Calu3 (cell line): ENCODE data around the gene NEXN. TPM values are rescaled to one million over a fixed set of nuclear protein-coding genes. Genes with fewer than 3 reads are reported as not detected.

Experiments
- BruUV-seq: library from RNA; stranded (reverse); fragments of 400-500 nt; replicated peaks from 2 replicates; lab custom pipeline; 2021; lab: Mats Ljungman, UMichigan
- CTCF ChIA-PET: fragments of 300-600 bp; sonication (Branson Sonifier 250); formaldehyde crosslinking; loops from one replicate; lab custom pipeline; 2022; ENCODE audit warnings: antibody characterized with exemption; lab: Charles Lee
- DNase-seq: peaks from one replicate; pipeline ENCODE4 v3.0.0; 2022
- H3K27ac Mint-ChIP-seq: one replicate; pipeline ENCODE4 v1.8.0; 2022; ENCODE audit warnings: mixed read lengths; ENCODE audit not compliant: unreplicated experiment
- H3K27me3 Mint-ChIP-seq: one replicate; pipeline ENCODE4 v1.8.0; 2022; ENCODE audit warnings: mixed read lengths; ENCODE audit not compliant: unreplicated experiment
- H3K36me3 Mint-ChIP-seq: one replicate; pipeline ENCODE4 v1.8.0; 2022; ENCODE audit warnings: mild to moderate bottlenecking, moderate library complexity, mixed read lengths; ENCODE audit not compliant: insufficient read depth, unreplicated experiment
- H3K4me1 Mint-ChIP-seq: one replicate; pipeline ENCODE4 v1.8.0; 2022; ENCODE audit warnings: mild to moderate bottlenecking, low read depth, mixed read lengths; ENCODE audit not compliant: unreplicated experiment
- H3K4me3 Mint-ChIP-seq: one replicate; pipeline ENCODE4 v1.8.0; 2022; ENCODE audit warnings: mild to moderate bottlenecking, low read depth, moderate library complexity, mixed read lengths; ENCODE audit not compliant: unreplicated experiment
- H3K9me3 Mint-ChIP-seq: one replicate; pipeline ENCODE4 v1.8.0; 2022; ENCODE audit warnings: low read depth, mixed read lengths; ENCODE audit not compliant: unreplicated experiment
- intact Hi-C: fragments of 100-400 bp; cut with micrococcal nuclease; formaldehyde crosslinking; loops from one replicate; pipeline ENCODE4 v1.10.0; 2022; ENCODE audit not compliant: unreplicated experiment
- total RNA-seq: library from RNA; stranded (reverse); gene quantifications from 2 replicates; pipeline ENCODE4 v1.2.3, GENCODE V29; 2022
- TF ChIP-seq, protein P1 (sequence below): fragments of 200-600 bp; IDR thresholded peaks from one replicate; pipeline ENCODE4 v1.8.0; 2022; ENCODE audit warnings: antibody characterized with exemption; ENCODE audit not compliant: unreplicated experiment

NEXN gene
- total RNA-seq, 1 experiment from 2014 or later, result 2.0 TPM

DNA sequence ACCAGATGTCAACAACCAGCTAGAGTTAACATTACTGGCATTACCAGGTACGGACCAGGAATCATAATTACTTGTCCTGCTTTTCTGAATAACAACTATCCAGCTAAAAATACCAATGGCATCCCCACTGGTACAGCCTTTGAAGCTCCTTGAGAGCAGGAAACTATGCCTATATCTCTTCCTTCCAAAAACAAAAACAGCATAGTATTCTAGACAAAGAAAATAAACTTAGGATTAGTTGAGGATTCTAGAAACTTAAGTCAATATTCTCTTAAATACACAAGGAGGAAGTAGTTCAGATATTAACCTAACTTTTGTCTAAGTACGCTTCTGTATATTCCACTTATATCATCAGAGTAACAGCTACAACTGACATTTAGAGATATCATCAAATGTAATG, 87.5 kb downstream of the NEXN start:
- peak overlapping the region; percentile 76 for H3K27ac Mint-ChIP-seq
- H3K4me3 Mint-ChIP-seq, result no peak overlapping the region
- peaks cover 26% of the 10 kb centered on the region for H3K36me3 Mint-ChIP-seq
- no peaks in the 10 kb centered on the region for H3K9me3 Mint-ChIP-seq
- no peaks in the 10 kb centered on the region for H3K27me3 Mint-ChIP-seq
- peaks cover 23% of the 10 kb centered on the region for H3K4me1 Mint-ChIP-seq
- TF ChIP-seq, protein P1, sequence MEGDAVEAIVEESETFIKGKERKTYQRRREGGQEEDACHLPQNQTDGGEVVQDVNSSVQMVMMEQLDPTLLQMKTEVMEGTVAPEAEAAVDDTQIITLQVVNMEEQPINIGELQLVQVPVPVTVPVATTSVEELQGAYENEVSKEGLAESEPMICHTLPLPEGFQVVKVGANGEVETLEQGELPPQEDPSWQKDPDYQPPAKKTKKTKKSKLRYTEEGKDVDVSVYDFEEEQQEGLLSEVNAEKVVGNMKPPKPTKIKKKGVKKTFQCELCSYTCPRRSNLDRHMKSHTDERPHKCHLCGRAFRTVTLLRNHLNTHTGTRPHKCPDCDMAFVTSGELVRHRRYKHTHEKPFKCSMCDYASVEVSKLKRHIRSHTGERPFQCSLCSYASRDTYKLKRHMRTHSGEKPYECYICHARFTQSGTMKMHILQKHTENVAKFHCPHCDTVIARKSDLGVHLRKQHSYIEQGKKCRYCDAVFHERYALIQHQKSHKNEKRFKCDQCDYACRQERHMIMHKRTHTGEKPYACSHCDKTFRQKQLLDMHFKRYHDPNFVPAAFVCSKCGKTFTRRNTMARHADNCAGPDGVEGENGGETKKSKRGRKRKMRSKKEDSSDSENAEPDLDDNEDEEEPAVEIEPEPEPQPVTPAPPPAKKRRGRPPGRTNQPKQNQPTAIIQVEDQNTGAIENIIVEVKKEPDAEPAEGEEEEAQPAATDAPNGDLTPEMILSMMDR, result no peak
- DNase-seq, result no peak
- TSS peak; percentile 0 for BruUV-seq
- CTCF ChIA-PET, result interaction anchor here (0.7 to 1.3 kb wide), 5 partner anchors 11 to 644 kb away, joined by 3 to 8 read pairs (median 3); partner anchors contain the start of genes DNAJB4 and IFI44L
- intact Hi-C loops, result loop anchor here (5.0 to 10.0 kb wide), 2 partner anchors 71 to 221 kb away; partner anchors contain the start of genes GIPC2 and USP33

DNA sequence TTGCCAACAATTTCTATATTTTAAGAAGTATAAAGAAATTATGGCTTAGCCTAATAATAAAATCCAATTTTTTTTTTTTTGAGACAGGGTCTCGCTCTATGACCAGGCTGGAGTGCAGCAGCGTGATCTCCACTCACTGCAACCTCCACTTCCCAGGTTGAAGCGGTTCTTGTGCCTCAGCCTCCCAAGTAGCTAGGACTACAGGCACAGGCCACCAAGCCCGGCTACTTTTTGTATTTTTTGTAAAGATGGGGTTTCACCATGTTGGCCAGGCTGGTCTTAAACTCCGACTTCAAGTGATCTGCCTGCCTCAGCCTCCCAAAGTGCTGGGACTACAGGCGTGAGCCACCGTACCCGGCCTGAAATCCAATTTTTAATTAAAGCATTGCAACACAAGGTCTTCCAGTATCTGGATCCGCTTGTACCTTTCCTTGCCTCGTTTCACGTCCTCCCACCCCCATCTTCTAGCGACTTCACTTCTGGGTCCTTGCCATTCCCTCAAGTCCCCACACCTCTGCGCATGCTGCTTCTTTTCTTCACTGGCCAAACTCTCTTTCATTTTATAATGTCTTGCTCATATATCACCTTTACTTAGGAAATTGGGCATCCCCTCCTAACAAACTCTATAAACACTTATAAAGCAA, 88.1 kb downstream of the NEXN start:
- H3K4me1 Mint-ChIP-seq, result peaks cover 23% of the 10 kb centered on the region
- H3K27ac Mint-ChIP-seq, result peak overlapping the region; percentile 76
- H3K9me3 Mint-ChIP-seq, result no peaks in the 10 kb centered on the region
- no peak overlapping the region for H3K4me3 Mint-ChIP-seq
- intact Hi-C loops, result loop anchor here (5.0 to 10.0 kb wide), 2 partner anchors 71 to 222 kb away; partner anchors contain the start of genes GIPC2 and USP33
- TF ChIP-seq, protein P1, result no peak
- no peak for DNase-seq
- no TSS peak for BruUV-seq
- H3K27me3 Mint-ChIP-seq, result no peaks in the 10 kb centered on the region
- H3K36me3 Mint-ChIP-seq, result peaks cover 24% of the 10 kb centered on the region
- CTCF ChIA-PET, result no interaction called here

DNA sequence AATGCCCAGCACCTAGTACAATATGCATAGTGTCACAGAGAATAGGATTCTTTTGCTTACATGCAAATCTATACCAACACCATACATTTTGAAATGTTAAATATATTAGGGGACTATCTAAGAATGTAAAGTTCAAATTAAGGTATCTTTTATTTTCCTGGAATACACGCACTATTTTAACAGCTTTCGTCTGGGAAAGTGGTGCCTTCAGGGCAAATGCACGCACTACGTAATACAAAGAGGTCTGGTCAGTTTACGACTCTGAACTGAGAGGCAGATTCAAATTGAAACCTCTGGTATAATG, 89.5 kb downstream of the NEXN start:
- intact Hi-C loops, result loop anchor here (2.0 to 10.0 kb wide), 3 partner anchors 69 to 223 kb away; partner anchors contain the start of genes GIPC2 and USP33
- H3K4me3 Mint-ChIP-seq, result no peak overlapping the region
- peaks cover 12% of the 10 kb centered on the region for H3K36me3 Mint-ChIP-seq
- no peak overlapping the region for H3K27ac Mint-ChIP-seq
- DNase-seq, result no peak
- CTCF ChIA-PET, result interaction anchor here (1.4 to 1.7 kb wide), 2 partner anchors 27 to 137 kb away, joined by 7 to 10 read pairs; partner anchors contain the start of gene DNAJB4
- H3K27me3 Mint-ChIP-seq, result no peaks in the 10 kb centered on the region
- peaks cover 27% of the 10 kb centered on the region for H3K4me1 Mint-ChIP-seq
- no peaks in the 10 kb centered on the region for H3K9me3 Mint-ChIP-seq
- BruUV-seq, result no TSS peak
- TF ChIP-seq, protein P1, result no peak

DNA sequence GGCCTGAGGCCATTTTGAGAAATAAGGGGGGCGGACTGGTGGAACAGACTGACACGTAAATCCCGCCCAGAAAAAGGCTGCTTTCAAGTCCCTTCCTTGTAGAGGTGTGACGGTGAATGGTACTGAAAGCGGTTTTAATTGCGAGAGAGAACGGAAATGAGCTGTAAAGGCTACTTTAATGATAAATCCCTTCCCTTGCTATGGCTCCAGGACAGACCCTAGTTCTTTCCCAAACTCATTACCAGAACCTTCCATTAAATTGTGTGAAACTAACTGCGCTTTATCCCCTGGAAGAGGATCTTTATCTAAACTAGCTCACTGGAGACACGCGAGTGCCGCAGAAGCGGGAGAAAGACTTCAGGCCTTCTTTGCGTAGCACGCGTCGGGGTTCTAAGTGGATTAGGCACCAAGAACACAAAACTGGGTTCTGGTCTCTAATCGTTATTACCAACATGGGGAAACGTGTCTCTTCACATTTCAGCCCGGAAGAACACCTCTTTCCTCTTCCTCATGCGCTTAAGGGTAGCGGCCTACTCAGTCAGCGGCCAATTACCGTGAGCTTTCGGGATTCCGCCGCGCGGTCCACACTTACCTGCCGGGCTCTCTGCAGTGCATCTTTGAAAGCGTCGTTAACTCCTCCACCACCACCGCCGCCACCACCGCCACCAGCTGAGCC, 90.0 kb downstream of the NEXN start:
- Mint-ChIP-seq H3K27ac (no peak overlapping the region), H3K27me3 (no peaks in the 10 kb centered on the region), H3K4me3 (no peak overlapping the region), H3K4me1 (peaks cover 30% of the 10 kb centered on the region), H3K9me3 (no peaks in the 10 kb centered on the region), H3K36me3 (peaks cover 9% of the 10 kb centered on the region)
- intact Hi-C loops, result loop anchor here (2.0 to 10.0 kb wide), 3 partner anchors 69 to 224 kb away; partner anchors contain the start of genes GIPC2 and USP33
- BruUV-seq, result TSS peak; percentile 63
- DNase-seq, result peak; percentile 76
- CTCF ChIA-PET, result interaction anchor here (1.4 to 1.7 kb wide), 2 partner anchors 26 to 136 kb away, joined by 7 to 10 read pairs; partner anchors contain the start of gene DNAJB4
- TF ChIP-seq, protein P1, result no peak
